ENCODE data around the gene ACTR1A. TPM values are rescaled to one million over a fixed set of nuclear protein-coding genes. Genes with fewer than 3 reads are reported as not detected.

ACTR1A gene
- total RNA-seq, 1 experiment from 2014 or later = 128 TPM

DNA sequence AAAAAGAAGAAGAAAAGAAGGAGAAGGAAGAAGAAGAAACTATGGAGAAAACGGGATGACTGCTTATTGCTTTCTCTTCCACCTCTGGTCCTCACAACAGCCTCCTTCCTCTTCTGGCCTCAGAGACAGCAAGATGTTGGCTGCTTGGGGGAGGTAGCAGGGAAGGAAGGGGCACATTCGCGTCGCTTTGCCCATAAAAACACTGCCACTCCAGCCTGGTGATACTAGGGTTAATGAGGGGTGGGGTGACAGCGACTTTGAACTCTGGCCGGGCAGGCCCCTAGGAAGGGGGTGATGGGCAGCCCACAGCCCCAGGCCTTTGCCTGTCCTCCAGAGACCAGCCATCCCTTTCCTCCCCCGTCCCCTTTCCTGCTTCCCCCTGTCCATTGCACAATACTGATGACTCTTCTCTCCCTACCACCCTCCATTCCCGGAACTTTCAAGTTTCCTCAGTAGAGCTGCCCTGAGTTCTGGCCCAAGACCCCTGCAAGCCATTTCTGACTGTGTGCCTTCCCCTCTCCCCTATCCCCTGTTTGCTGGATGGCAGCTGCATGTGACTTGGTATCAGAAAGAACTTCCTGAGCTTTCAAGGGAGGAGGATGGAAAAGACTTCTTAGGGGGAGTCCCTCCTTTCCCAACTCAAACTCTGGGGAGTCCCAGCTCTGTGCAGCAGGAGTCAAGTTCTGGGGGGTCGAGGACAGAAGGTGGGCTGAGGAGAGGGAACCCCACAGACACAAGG is 67.9 kb downstream of the ACTR1A start:
- TF ChIP-seq EZH2 (IDR thresholded peaks at IDR 0.05; ENCODE audit: borderline replicate concordance, low read depth, low read length, poor library complexity, severe bottlenecking) = no peak
- TF ChIP-seq, protein P1, sequence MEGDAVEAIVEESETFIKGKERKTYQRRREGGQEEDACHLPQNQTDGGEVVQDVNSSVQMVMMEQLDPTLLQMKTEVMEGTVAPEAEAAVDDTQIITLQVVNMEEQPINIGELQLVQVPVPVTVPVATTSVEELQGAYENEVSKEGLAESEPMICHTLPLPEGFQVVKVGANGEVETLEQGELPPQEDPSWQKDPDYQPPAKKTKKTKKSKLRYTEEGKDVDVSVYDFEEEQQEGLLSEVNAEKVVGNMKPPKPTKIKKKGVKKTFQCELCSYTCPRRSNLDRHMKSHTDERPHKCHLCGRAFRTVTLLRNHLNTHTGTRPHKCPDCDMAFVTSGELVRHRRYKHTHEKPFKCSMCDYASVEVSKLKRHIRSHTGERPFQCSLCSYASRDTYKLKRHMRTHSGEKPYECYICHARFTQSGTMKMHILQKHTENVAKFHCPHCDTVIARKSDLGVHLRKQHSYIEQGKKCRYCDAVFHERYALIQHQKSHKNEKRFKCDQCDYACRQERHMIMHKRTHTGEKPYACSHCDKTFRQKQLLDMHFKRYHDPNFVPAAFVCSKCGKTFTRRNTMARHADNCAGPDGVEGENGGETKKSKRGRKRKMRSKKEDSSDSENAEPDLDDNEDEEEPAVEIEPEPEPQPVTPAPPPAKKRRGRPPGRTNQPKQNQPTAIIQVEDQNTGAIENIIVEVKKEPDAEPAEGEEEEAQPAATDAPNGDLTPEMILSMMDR (conservative IDR thresholded peaks at IDR 0.05; ENCODE audit: low read depth, low read length) = no peak
- intact Hi-C loops (cut with micrococcal nuclease; ENCODE audit: unreplicated experiment) = no loop called here
- BruUV-seq (replicated peaks) = no TSS peak
- POLR2A ChIA-PET (ENCODE audit: low non-redundant PET) = interaction anchor here (0.6 kb wide), 1 partner anchor 11 kb away, joined by 3 read pairs; no protein-coding TSS in a partner anchor
- no peak for DNase-seq (ENCODE audit: low spot score)
- no peaks in the 10 kb centered on the region for H3K9me3 ChIP-seq (ENCODE audit: low read depth, low read length, poor library complexity, severe bottlenecking)
- no peak overlapping the region for H3K27ac ChIP-seq (ENCODE audit: low read depth, low read length, poor library complexity, severe bottlenecking)
- CTCF ChIA-PET = no interaction called here
- peaks cover 13% of the 10 kb centered on the region for H3K4me1 ChIP-seq (ENCODE audit: insufficient read depth, low read length, poor library complexity, severe bottlenecking)
- H3K27me3 ChIP-seq (replicated peaks; ENCODE audit: insufficient read depth, low read depth, low read length, poor library complexity) = no peaks in the 10 kb centered on the region
- H3K4me3 ChIP-seq (ENCODE audit: low read depth, low read length, poor library complexity, severe bottlenecking) = no peak overlapping the region
- no peaks in the 10 kb centered on the region for H3K36me3 ChIP-seq (ENCODE audit: insufficient read depth, low read length, poor library complexity, severe bottlenecking)

DNA sequence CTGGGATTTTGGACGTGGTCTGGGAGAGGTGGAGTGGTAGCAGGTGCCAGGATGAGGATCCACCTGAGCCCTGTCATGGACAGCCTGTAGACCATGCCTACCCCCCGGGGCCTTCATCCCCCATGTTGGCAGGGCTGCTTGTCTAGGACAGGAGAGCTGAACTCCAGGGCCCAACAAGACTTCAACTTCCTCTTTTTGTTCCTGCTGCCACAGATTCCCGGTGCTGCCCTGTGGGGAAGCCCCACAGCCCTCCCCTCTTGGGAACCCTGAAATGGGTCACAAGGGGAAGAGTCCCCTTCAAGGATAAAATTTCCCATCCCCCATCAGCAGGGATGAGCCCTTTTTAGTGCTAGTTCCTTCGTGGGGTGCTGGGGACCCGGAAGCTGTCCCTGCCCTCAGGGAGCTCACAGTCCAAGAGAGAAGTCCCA is 68.9 kb downstream of the ACTR1A start:
- H3K27ac ChIP-seq (ENCODE audit: low read depth, low read length, poor library complexity, severe bottlenecking) = no peak overlapping the region
- CTCF ChIA-PET = no interaction called here
- H3K27me3 ChIP-seq (replicated peaks; ENCODE audit: insufficient read depth, low read depth, low read length, poor library complexity) = no peaks in the 10 kb centered on the region
- no peaks in the 10 kb centered on the region for H3K36me3 ChIP-seq (ENCODE audit: insufficient read depth, low read length, poor library complexity, severe bottlenecking)
- H3K4me1 ChIP-seq (ENCODE audit: insufficient read depth, low read length, poor library complexity, severe bottlenecking) = peaks cover 13% of the 10 kb centered on the region
- POLR2A ChIA-PET (ENCODE audit: low non-redundant PET) = no interaction called here
- no peaks in the 10 kb centered on the region for H3K9me3 ChIP-seq (ENCODE audit: low read depth, low read length, poor library complexity, severe bottlenecking)
- BruUV-seq (replicated peaks) = no TSS peak
- TF ChIP-seq, protein P1 (conservative IDR thresholded peaks at IDR 0.05; ENCODE audit: low read depth, low read length) = no peak
- TF ChIP-seq EZH2 (IDR thresholded peaks at IDR 0.05; ENCODE audit: borderline replicate concordance, low read depth, low read length, poor library complexity, severe bottlenecking) = no peak
- intact Hi-C loops (cut with micrococcal nuclease; ENCODE audit: unreplicated experiment) = no loop called here
- no peak overlapping the region for H3K4me3 ChIP-seq (ENCODE audit: low read depth, low read length, poor library complexity, severe bottlenecking)
- DNase-seq (ENCODE audit: low spot score) = no peak

DNA sequence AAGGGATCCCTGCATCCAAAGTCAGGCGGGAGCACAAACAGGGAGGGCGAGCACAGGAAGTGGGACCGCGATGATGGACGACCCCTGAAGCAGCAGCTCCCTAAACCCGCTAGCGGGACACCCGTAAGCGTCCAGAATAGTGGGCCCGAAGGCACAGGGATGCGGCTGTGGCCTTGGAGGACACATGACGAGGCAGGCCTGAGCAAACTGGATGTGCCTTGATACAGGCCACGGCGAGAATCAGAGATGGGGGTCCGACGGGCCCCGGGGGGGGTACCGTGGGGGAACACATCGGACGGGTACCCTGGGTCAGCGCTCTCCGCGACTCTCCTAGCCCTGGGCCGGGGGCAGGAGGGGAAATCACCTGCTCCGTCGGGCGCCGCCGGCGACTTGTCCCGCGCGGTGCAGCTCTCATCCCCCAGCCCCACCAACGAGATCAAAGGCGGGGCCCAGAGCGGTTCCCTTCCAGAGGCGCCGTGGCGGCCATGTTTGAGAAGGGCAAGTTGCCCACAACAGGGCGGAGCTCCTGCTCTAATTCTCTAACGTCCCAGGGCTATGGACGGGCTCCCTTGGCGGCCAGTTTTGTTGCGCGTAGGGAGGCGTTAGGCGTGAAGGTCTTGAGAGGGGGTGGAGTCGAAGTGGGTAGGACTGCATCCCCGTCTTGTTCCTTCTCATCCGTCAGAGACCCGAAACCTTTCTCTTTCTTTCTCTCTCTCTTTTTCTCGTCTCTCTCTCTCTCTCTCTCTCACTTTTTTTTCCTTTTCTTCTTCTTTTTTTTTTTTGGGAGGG is 70.2 kb downstream of the ACTR1A start, which contains the start of gene CUEDC2:
CUEDC2 (minus strand) TSS at position 413 of the 789 bp plus-strand sequence. CDS start 7,386 bp downstream, outside the sequence.
- Histone ChIP-seq H3K4me3 (ENCODE audit: low read depth, low read length, poor library complexity, severe bottlenecking) (peak within 1 kb of the TSS; percentile 97), H3K36me3 (ENCODE audit: insufficient read depth, low read length, poor library complexity, severe bottlenecking) (no peaks in the 10 kb centered on the region), H3K9me3 (ENCODE audit: low read depth, low read length, poor library complexity, severe bottlenecking) (no peaks in the 10 kb centered on the region), H3K27ac (ENCODE audit: low read depth, low read length, poor library complexity, severe bottlenecking) (peak within 1 kb of the TSS; percentile 86), H3K27me3 (replicated peaks; ENCODE audit: insufficient read depth, low read depth, low read length, poor library complexity) (no peaks in the 10 kb centered on the region), H3K4me1 (ENCODE audit: insufficient read depth, low read length, poor library complexity, severe bottlenecking) (peaks cover 13% of the 10 kb centered on the region)
- TF ChIP-seq, protein P1 (conservative IDR thresholded peaks at IDR 0.05; ENCODE audit: low read depth, low read length) = 0 out of 2 replicates have a peak, but pooled peaks have one; percentile 19
- TF ChIP-seq EZH2 (IDR thresholded peaks at IDR 0.05; ENCODE audit: borderline replicate concordance, low read depth, low read length, poor library complexity, severe bottlenecking) = no peak
- peak; percentile 99 for DNase-seq (ENCODE audit: low spot score)
- ChIA-PET POLR2A (ENCODE audit: low non-redundant PET) (interaction anchor here (0.5 to 1.0 kb wide), 4 partner anchors 9 to 70 kb away, joined by 3 to 4 read pairs (median 4); partner anchors contain the start of gene ACTR1A), CTCF (interaction anchor here (1.0 kb wide), 2 partner anchors 10 to 151 kb away, joined by 3 read pairs; no protein-coding TSS in a partner anchor)
- intact Hi-C loops (cut with micrococcal nuclease; ENCODE audit: unreplicated experiment) = no loop called here
- BruUV-seq (replicated peaks) = no TSS peak
